ENCODE data around the gene LSMEM2.

Gene LSMEM2

GRCh38 chr3:50278880-50279224, at the start of gene LSMEM2:
LSMEM2 (plus strand) TSS chr3:50279087; CDS start chr3:50279114, 27 bp downstream.
- in situ Hi-C loops (cut with HindIII; ENCODE audit: low pct_ligation_motif_present, low pct_unique_long_range_greater_than_20kb, low sequenced_read_pairs): no loop called here
- no peak for DNase-seq

DNA sequence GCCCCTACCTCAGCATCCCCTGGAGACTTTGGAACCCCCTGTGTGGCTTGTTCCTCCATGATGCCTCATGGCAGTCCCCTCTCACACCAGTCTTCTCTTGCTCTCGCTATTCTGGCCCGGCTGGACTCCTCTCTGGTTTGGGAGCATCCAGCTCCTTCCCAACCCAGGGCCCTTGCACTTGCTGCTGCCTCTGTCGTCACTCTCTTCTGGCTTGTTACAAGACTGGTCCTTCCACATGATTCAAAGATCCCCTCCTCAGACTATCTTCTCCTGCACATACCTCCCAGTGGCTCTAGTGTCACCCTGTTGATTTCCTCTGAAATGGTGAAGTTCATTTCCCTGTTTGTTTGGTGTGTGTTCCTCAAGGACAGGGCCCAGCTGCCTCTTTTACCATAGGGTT, 49.4 kb upstream of the LSMEM2 start:
- DNase-seq: no peak
- in situ Hi-C loops (cut with HindIII; ENCODE audit: low pct_ligation_motif_present, low pct_unique_long_range_greater_than_20kb, low sequenced_read_pairs): no loop called here

DNA sequence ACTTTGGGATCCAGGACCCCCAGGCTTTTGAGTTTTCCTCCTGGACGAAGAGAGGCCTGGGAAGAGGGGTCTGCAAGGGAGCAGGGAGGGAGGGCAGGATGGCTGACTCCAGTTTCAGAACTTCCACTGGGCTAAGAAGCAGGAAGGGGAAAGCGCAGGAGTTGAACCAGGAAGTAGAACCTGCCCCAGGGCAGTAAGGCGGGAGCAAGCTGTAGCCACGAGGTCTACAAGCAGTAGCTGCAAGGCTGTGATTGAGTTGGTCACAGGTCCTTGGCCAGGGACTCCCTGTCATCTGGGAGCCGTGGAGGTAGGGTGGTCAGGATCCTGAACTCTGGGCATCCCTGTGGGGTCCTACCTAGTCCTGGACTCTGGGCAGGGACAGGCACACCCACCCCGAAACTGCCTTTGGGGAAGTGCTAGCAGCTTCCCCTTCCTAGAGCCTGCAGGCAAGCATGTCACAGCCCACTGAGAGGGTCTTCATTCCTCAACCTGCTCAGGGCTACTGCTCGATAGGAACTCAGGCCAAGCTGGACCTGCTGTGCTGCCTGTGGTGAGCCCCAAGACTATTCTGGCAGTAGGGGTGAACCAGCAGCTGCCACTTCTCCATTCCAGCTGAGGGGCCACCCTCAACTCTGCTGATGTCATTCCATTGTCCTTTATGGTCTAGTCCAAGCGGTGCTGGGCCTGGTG, 48.6 kb upstream of the LSMEM2 start:
- in situ Hi-C loops (cut with HindIII; ENCODE audit: low pct_ligation_motif_present, low pct_unique_long_range_greater_than_20kb, low sequenced_read_pairs): no loop called here
- DNase-seq: no peak

GRCh38 chr3:50230794-50231125, 48.1 kb upstream of the LSMEM2 start:
- no peak for DNase-seq
- in situ Hi-C loops (cut with HindIII; ENCODE audit: low pct_ligation_motif_present, low pct_unique_long_range_greater_than_20kb, low sequenced_read_pairs): no loop called here

GRCh38 chr3:50231581-50231980, 47.3 kb upstream of the LSMEM2 start:
- DNase-seq: no peak
- in situ Hi-C loops (cut with HindIII; ENCODE audit: low pct_ligation_motif_present, low pct_unique_long_range_greater_than_20kb, low sequenced_read_pairs): no loop called here

DNA sequence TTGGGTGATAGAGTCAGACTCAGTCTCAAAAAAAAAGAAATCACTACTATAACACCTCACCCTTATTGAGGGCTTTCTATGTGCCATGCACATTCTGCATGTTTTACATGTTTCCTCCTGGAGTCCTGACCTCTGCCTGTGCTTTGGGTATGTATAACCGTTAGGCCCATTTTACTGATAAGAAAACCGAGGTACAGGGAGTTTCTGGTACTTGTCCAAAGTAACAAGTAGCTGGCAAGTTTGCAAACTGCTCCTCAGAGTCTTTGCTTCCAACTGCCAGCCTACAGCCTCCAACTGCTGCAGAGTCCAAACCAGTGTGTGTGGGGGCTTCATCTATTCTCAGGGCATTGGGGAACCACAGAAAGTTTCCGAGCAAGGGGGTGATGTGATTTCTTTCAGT, 46.6 kb upstream of the LSMEM2 start:
- no peak for DNase-seq
- in situ Hi-C loops (cut with HindIII; ENCODE audit: low pct_ligation_motif_present, low pct_unique_long_range_greater_than_20kb, low sequenced_read_pairs): no loop called here

GRCh38 chr3:50233176-50233575, 45.7 kb upstream of the LSMEM2 start:
- in situ Hi-C loops (cut with HindIII; ENCODE audit: low pct_ligation_motif_present, low pct_unique_long_range_greater_than_20kb, low sequenced_read_pairs): no loop called here
- no peak for DNase-seq

DNA sequence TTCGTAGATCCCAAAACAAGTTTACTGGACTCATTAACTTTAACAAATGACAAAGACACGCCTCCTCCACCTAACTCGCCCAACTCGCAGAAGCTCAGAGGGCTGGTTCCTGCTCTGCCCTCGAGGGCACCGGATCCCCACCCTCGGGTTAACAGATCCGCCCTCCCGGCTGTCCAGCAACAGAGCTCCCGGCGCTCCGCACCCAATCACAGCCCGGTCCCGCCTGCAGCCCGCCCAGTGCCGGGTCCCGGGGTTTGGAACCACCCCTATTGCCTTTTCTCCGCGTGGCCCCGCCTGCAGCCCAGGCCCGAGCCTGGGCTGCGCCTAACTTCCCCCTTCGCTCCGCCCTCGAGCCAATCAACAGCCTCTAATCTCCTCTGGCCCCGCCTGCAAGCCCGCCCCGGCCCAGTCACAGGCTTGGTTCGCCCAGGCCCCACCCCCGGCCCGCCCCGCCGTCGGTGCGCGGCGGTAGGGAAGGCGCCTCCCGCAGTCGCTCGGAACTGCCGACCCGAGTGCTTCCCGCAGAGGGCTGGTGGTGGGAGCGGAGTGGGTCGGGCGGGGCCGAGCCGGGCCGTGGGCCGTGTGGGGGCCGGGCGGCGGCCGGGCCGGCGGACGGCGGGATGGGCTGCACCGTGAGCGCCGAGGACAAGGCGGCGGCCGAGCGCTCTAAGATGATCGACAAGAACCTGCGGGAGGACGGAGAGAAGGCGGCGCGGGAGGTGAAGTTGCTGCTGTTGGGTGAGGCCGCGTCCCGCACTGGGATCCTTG, 43.0 kb upstream of the LSMEM2 start, which contains the start of gene GNAI2:
Gene GNAI2, plus strand, starts transcription at position 489 of the 768 bp plus-strand sequence. Its CDS starts 132 bp downstream, at position 621.
- in situ Hi-C loops (cut with HindIII; ENCODE audit: low pct_ligation_motif_present, low pct_unique_long_range_greater_than_20kb, low sequenced_read_pairs): no loop called here
- DNase-seq: peak; percentile 97

- DNase-seq: no peak
- in situ Hi-C loops (cut with HindIII; ENCODE audit: low pct_ligation_motif_present, low pct_unique_long_range_greater_than_20kb, low sequenced_read_pairs): no loop called here
These were observed 42.3 kb upstream of the LSMEM2 start for GRCh38 chr3:50236484-50237132.

DNA sequence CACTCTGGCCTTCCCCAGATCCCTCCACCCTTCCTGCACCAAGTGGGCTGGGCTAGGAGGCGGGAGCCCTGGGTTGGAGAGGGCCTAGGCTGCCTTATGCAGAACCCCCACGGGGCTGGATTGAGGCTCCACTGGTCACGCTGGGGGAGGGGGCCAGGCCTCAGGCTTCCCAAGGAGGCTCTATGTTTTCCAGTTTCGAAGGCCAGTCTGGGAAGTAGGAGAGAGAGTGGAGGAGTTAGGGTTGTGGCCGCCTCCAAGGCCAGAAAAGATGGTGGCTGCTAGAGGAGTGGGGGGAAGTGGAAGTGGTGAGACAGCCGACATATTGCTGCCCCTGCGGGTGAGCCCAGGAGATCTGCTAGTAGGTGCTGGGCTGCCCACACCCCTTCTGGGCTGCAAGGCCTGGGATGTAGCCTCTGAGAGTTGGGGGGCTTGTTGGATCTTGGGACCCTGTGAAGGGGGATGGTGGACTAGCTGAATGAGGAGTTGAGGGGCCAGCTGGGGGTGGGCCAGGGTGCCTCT, 41.7 kb upstream of the LSMEM2 start:
- DNase-seq: peak; percentile 50
- in situ Hi-C loops (cut with HindIII; ENCODE audit: low pct_ligation_motif_present, low pct_unique_long_range_greater_than_20kb, low sequenced_read_pairs): no loop called here

GRCh38 chr3:50237754-50238548, 40.9 kb upstream of the LSMEM2 start:
- DNase-seq: peak; percentile 81
- in situ Hi-C loops (cut with HindIII; ENCODE audit: low pct_ligation_motif_present, low pct_unique_long_range_greater_than_20kb, low sequenced_read_pairs): no loop called here

DNA sequence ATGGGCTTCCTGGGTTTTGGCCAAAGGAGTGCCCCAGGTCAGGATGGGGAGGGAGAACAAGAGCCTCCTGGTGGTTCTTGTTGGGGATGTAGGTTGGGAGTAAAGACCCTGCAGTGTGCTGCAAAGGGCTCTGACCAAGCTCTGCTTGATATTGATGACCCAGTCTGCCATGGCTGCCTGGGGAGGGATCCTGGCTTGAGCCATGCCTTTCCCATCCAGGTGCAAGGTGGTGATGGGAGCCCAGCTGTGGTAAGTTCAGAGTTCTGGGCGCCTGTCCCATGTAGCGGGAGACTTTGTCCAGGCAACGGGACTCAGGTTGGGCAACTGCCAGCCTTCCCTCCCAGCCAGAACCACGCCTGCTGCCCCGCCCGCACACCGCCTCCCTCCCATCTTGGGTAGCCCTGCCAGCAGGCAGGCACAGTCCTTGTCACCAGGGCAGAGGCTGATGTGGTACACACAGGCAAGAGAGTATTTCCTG, 40.3 kb upstream of the LSMEM2 start:
- in situ Hi-C loops (cut with HindIII; ENCODE audit: low pct_ligation_motif_present, low pct_unique_long_range_greater_than_20kb, low sequenced_read_pairs): no loop called here
- DNase-seq: no peak

- no peak for DNase-seq
- in situ Hi-C loops (cut with HindIII; ENCODE audit: low pct_ligation_motif_present, low pct_unique_long_range_greater_than_20kb, low sequenced_read_pairs): no loop called here
These were observed 39.2 kb upstream of the LSMEM2 start for GRCh38 chr3:50239649-50240048.

DNA sequence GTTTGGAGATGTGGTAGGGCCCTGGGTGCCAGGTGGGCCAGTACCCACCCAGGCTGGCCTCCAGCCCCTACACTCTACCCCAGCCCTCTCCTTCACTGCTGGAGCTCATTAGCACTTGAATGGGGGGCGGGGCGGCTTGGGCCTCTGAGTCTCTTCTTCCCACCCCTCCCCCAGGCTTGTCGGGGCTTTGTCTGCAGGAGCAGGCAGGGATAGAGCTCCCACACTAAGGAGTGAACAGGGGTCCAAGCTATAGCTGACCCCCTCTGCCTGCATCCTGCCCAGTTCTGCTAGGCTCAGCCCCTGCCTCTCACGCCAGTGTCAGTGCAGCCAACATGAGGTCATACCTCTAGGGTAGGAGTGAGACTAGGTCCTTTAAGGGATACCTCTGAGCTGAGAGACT, 37.7 kb upstream of the LSMEM2 start:
- in situ Hi-C loops (cut with HindIII; ENCODE audit: low pct_ligation_motif_present, low pct_unique_long_range_greater_than_20kb, low sequenced_read_pairs): no loop called here
- DNase-seq: no peak

DNA sequence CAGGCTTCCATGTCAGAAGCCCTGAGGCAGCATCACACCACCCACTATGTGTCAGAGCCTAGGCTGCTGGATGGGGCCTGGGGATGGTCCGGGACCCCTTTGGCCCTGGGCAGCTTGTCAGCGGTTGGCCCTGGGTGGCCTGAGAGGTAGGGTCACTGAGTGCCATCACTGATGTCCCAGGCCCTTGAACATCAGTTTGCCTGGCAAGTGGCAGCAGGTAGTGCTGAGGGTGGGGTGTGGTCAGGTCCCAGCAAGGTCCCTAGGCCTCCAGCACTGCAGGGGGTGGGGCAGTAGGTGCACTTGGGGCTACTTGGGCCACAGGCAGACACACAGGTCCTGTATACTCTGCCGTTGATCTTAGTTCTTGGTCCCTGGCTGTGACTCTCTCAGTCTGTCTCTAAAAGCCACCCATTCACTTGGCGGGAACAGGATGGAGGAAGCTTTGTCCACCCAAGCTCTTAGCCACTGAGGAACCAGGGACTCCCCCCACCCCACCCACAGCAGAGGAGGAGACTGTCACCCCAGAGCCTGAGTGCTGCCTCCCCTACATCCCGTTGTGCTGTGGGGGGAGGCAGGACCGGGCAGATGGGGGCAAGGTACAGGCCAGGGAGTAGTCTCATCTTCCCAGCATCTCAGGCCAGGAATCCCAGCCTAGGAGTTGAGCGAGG, 37.0 kb upstream of the LSMEM2 start:
- no peak for DNase-seq
- in situ Hi-C loops (cut with HindIII; ENCODE audit: low pct_ligation_motif_present, low pct_unique_long_range_greater_than_20kb, low sequenced_read_pairs): no loop called here

DNA sequence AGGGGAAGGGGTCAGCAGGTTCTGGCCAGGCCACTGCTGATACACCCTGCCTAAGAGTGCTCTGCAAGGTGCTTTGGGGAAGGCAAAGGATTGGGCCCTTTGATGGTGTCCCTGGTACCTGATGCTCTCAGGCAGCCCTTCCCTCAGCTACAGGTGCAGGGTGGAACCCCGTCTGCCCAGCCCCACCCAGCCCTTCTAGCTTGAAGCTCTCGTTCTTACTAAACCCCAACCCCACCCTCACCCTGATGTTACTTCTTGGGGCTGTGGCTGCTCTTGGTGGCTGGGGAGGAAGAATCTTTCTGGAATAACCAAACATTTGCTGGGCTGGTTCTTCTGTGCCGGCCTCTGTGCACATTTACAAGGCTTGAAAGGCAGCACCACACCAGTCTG, 36.5 kb upstream of the LSMEM2 start:
- in situ Hi-C loops (cut with HindIII; ENCODE audit: low pct_ligation_motif_present, low pct_unique_long_range_greater_than_20kb, low sequenced_read_pairs): no loop called here

DNA sequence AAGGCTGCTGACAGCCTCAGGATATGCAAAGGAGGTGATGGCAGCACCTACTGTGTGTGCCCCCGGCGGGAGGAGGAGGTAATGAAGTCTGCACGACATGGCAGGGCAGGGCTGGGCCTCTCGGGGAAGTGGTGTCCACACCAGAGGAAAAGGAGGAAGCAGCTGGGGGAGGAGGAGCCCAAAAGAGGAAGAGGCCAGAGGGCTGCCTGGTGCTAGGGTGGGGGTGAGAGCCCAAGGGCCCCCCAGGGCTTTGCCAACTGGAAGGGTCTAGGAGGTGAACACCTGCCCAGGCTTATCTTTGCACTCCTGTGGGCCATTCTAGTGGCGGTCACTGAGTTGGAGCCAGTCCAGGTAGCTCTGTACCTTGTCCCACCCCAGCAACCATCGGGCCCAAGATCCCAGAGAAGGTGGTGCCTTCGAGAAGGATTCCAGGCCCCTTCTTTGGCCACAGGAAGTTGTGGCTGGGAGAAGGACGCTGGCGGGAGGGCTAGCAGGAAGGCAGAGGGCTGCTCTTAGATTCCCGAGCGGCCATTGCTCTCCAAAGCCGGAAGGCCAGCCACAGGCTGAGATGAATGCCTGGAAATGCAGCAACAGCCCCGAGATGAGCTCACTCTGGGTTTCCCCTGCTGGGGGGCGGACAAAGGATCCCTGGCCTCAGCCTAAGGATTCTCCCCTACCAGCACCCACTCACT, 35.9 kb upstream of the LSMEM2 start:
- DNase-seq: no peak
- in situ Hi-C loops (cut with HindIII; ENCODE audit: low pct_ligation_motif_present, low pct_unique_long_range_greater_than_20kb, low sequenced_read_pairs): no loop called here

More for the DNA sequence above, 36.5 kb upstream of the LSMEM2 start:
- DNase-seq: no peak

DNA sequence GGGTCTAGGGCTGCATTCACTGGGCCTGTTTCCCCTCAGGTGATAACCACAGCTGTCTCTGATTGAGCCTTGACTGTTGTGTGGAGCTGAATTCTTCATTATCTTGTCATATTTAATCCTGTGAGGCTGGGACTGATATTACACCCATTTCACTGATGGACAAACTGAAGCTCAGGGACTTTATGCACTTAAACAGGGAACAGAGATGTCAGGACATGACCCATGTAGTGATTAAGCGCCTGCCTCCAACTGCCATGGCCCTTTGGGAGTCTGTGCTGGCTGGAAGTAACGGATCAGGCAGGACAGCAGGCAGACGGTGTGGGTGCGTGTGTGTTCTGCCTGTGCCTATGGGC, 35.4 kb upstream of the LSMEM2 start:
- DNase-seq: no peak
- in situ Hi-C loops (cut with HindIII; ENCODE audit: low pct_ligation_motif_present, low pct_unique_long_range_greater_than_20kb, low sequenced_read_pairs): no loop called here

All from ACHN (cell line).